Upper lobe of right lung (tissue), 1 donor: ENCODE measurements around the gene OBI1. TPM values are rescaled to one million over a fixed set of nuclear protein-coding genes. Genes with fewer than 3 reads are reported as not detected.

Experiments used
- ATAC-seq: fragments of 200-7000 bp; cut with Tn5 transposase; one replicate; pipeline ENCODE4 v1.9.1; 2020; ENCODE audit warnings: mild to moderate bottlenecking, moderate library complexity
- DNase-seq: peaks from one replicate; pipeline ENCODE4 v3.0.0-alpha.2; 2020
- H3K27ac ChIP-seq: fragments of 200-600 bp; one replicate; pipeline ENCODE4 v1.8.0; 2022
- H3K27me3 ChIP-seq: fragments of 200-600 bp; one replicate; pipeline ENCODE4 v1.8.0; 2022; ENCODE audit warnings: mild to moderate bottlenecking
- H3K36me3 ChIP-seq: fragments of 200-600 bp; one replicate; pipeline ENCODE4 v1.8.0; 2022
- H3K4me1 ChIP-seq: fragments of 200-600 bp; one replicate; pipeline ENCODE4 v1.8.0; 2022
- H3K4me3 ChIP-seq: fragments of 200-600 bp; one replicate; pipeline ENCODE4 v1.8.0; 2022; ENCODE audit warnings: mild to moderate bottlenecking
- H3K9me3 ChIP-seq: fragments of 200-600 bp; one replicate; pipeline ENCODE4 v1.8.0; 2022
- intact Hi-C: fragments of 100-400 bp; cut with DNase I; formaldehyde crosslinking; loops from one replicate; pipeline ENCODE4 v1.11.0; 2022
- total RNA-seq: library from RNA; stranded (reverse); fragmentation: NEBNext Ultra II Directional; extraction: Animal tissue kit (Norgen Biotek cat#: 25700); gene quantifications from one replicate; pipeline ENCODE4 v1.2.1, GENCODE V29; 2021
- TF ChIP-seq, protein P1 (sequence below): fragments of 200-600 bp; IDR thresholded peaks from one replicate; pipeline ENCODE4 v1.8.0; 2022; ENCODE audit warnings: antibody characterized with exemption
- donor health status: DM: no; HTN: yes; CAD: no; lungs with severe emphysema.

The OBI1 gene
- total RNA-seq, 1 donor from 2014 or later: 9.3 TPM

DNA sequence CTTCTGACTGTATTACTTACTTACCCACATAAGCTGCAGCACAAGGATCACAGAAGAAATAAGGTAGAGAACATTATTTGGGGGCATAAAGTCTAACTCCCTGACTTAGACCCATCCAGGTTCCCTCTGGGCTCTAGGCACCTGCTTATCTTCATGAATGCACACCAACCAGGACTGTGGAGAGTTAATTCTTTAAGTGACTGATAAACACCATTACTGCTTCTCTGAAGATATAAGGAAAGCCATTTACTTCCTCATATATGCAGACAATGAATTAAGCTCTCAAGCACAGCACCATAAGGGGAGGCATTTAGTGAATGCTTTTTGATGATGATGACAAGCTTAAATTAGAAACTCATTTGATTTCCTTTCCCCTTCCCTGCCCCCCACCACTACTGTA lies 22.5 kb downstream of the OBI1 start:
- H3K27ac ChIP-seq: no peak overlapping the region
- DNase-seq (no peak), ATAC-seq (no peak)
- H3K4me1 ChIP-seq: no peaks in the 10 kb centered on the region
- peaks cover 59% of the 10 kb centered on the region for H3K36me3 ChIP-seq
- H3K4me3 ChIP-seq: no peak overlapping the region
- no peaks in the 10 kb centered on the region for H3K27me3 ChIP-seq
- no peaks in the 10 kb centered on the region for H3K9me3 ChIP-seq
- TF ChIP-seq, protein P1, sequence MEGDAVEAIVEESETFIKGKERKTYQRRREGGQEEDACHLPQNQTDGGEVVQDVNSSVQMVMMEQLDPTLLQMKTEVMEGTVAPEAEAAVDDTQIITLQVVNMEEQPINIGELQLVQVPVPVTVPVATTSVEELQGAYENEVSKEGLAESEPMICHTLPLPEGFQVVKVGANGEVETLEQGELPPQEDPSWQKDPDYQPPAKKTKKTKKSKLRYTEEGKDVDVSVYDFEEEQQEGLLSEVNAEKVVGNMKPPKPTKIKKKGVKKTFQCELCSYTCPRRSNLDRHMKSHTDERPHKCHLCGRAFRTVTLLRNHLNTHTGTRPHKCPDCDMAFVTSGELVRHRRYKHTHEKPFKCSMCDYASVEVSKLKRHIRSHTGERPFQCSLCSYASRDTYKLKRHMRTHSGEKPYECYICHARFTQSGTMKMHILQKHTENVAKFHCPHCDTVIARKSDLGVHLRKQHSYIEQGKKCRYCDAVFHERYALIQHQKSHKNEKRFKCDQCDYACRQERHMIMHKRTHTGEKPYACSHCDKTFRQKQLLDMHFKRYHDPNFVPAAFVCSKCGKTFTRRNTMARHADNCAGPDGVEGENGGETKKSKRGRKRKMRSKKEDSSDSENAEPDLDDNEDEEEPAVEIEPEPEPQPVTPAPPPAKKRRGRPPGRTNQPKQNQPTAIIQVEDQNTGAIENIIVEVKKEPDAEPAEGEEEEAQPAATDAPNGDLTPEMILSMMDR: no peak
- intact Hi-C loops: no loop called here

DNA sequence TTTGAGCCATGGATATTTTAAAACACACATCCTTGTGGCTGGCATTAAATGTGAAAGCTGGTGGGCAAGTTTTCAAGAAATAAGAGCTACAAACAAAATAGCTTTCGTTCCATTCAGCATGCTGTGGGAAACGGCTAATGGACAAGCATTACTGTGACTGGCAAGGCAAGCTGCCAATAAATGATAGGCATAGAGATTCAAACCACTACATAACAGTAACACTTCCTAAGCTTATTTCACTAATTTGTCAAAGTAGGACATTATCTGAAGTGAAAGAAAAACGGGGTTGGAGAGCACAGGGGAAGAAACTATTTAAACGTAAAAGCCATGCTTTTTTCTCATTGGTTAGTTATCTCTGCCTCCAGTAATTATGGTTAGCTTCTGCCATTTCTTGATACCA lies 26.0 kb downstream of the OBI1 start:
- no peaks in the 10 kb centered on the region for H3K4me1 ChIP-seq
- no peaks in the 10 kb centered on the region for H3K27me3 ChIP-seq
- intact Hi-C loops: no loop called here
- TF ChIP-seq, protein P1: no peak
- H3K9me3 ChIP-seq: no peaks in the 10 kb centered on the region
- DNase-seq (no peak), ATAC-seq (no peak)
- no peak overlapping the region for H3K27ac ChIP-seq
- H3K36me3 ChIP-seq: peaks cover 52% of the 10 kb centered on the region
- no peak overlapping the region for H3K4me3 ChIP-seq

GRCh38 chr13:78631077-78631476 lies 27.9 kb downstream of the OBI1 start:
- H3K36me3 ChIP-seq: peaks cover 49% of the 10 kb centered on the region
- intact Hi-C loops: no loop called here
- H3K9me3 ChIP-seq: no peaks in the 10 kb centered on the region
- no peak overlapping the region for H3K4me3 ChIP-seq
- H3K4me1 ChIP-seq: no peaks in the 10 kb centered on the region
- TF ChIP-seq, protein P1: no peak
- H3K27ac ChIP-seq: no peak overlapping the region
- ATAC-seq: no peak
- H3K27me3 ChIP-seq: no peaks in the 10 kb centered on the region
- DNase-seq: no peak

DNA sequence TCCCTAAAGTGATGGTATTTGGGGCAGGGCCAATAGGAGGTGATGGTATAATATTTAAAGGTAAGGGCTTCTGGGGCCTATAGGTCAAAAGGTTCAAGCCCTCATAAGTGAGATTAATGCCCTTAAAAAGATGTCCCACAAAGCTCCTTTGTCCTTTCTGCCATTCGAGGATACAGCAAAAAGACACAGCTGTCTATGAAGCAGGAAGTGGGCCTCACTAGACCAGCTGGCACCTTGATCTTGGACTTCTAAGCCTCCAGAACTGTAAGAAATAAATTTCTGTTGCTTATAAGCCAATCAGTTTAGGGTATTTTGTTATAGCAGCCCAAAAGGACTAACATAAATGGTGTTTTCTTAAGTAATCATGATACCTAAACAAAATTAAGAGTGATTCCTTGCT lies 28.4 kb downstream of the OBI1 start:
- no peaks in the 10 kb centered on the region for H3K9me3 ChIP-seq
- TF ChIP-seq, protein P1: no peak
- no peaks in the 10 kb centered on the region for H3K27me3 ChIP-seq
- peaks cover 48% of the 10 kb centered on the region for H3K36me3 ChIP-seq
- H3K4me1 ChIP-seq: no peaks in the 10 kb centered on the region
- DNase-seq: no peak
- no peak for ATAC-seq
- no peak overlapping the region for H3K27ac ChIP-seq
- intact Hi-C loops: no loop called here
- H3K4me3 ChIP-seq: no peak overlapping the region

GRCh38 chr13:78625384-78625783 lies 33.6 kb downstream of the OBI1 start:
- Histone ChIP-seq H3K36me3 (peaks cover 22% of the 10 kb centered on the region), H3K27ac (no peak overlapping the region), H3K4me3 (no peak overlapping the region), H3K9me3 (no peaks in the 10 kb centered on the region), H3K27me3 (no peaks in the 10 kb centered on the region), H3K4me1 (no peaks in the 10 kb centered on the region)
- intact Hi-C loops: no loop called here
- ATAC-seq (no peak), DNase-seq (no peak)
- TF ChIP-seq, protein P1: no peak

- Histone ChIP-seq H3K27ac (no peak overlapping the region), H3K4me1 (no peaks in the 10 kb centered on the region), H3K4me3 (no peak overlapping the region), H3K27me3 (no peaks in the 10 kb centered on the region), H3K36me3 (peaks cover 16% of the 10 kb centered on the region), H3K9me3 (no peaks in the 10 kb centered on the region)
- intact Hi-C loops: no loop called here
- TF ChIP-seq, protein P1: no peak
- ATAC-seq: no peak
- DNase-seq: no peak
Measured at GRCh38 chr13:78623132-78623531, 35.8 kb downstream of the OBI1 start.
